AG04450 (cell line): Measurements from ENCODE around the gene ARMH2. TPM values are rescaled to one million over a fixed set of nuclear protein-coding genes. Genes with fewer than 3 reads are reported as not detected.

Experiments used
- CTCF ChIA-PET: fragments of 300-600, 350-600 bp; formaldehyde crosslinking; extraction: SDS; loops from one replicate; lab custom pipeline; 2022; ENCODE audit warnings: antibody characterized with exemption, inconsistent platforms; lab: Charles Lee
- POLR2A ChIA-PET: fragments of 350-600 bp; formaldehyde crosslinking; extraction: SDS; loops from one replicate; lab custom pipeline; 2021; ENCODE audit warnings: antibody characterized with exemption, inconsistent platforms; lab: Yijun Ruan, JAX
- DNase-seq: peaks from one replicate; pipeline ENCODE4 v3.0.0-alpha.2; 2011; ENCODE audit warnings: low read depth, low spot score
- H3K27ac ChIP-seq: one replicate; pipeline ENCODE4 v1.5.1; 2012; ENCODE audit warnings: low read depth, low read length, control low read depth
- H3K27me3 ChIP-seq: one replicate; pipeline ENCODE4 v1.6.0; 2012; ENCODE audit warnings: low read length; ENCODE audit not compliant: control insufficient read depth, insufficient read depth
- H3K4me3 ChIP-seq: 2 replicates; pipeline ENCODE4 v1.5.1; 2011; ENCODE audit warnings: mild to moderate bottlenecking, low read depth, low read length, control low read depth
- H3K9me3 ChIP-seq: 2 replicates; pipeline ENCODE4 v1.5.1; 2012; ENCODE audit warnings: low read length; ENCODE audit not compliant: control insufficient read depth, insufficient read depth
- CTCF ChIP-seq: IDR thresholded peaks from 2 replicates; pipeline ENCODE4 v1.5.1; 2011; ENCODE audit warnings: low read depth, low read length, control low read depth, inconsistent platforms
- polyA minus RNA-seq: library from RNA; depleted of rRNA, polyadenylated mRNA; stranded (reverse); fragments of >200 nt; gene quantifications from 2 replicates; pipeline ENCODE4 v1.2.3, GENCODE V29; 2011; rRNA and poly(A)+ RNA removed
- polyA plus RNA-seq: library from polyadenylated mRNA; depleted of rRNA; stranded (reverse); fragments of >200 nt; gene quantifications from 2 replicates; pipeline ENCODE4 v1.2.3, GENCODE V29; 2011; rRNA removed

Gene ARMH2
- polyA plus RNA-seq (not detected in 2 replicates), polyA minus RNA-seq (not detected in 2 replicates)

DNA sequence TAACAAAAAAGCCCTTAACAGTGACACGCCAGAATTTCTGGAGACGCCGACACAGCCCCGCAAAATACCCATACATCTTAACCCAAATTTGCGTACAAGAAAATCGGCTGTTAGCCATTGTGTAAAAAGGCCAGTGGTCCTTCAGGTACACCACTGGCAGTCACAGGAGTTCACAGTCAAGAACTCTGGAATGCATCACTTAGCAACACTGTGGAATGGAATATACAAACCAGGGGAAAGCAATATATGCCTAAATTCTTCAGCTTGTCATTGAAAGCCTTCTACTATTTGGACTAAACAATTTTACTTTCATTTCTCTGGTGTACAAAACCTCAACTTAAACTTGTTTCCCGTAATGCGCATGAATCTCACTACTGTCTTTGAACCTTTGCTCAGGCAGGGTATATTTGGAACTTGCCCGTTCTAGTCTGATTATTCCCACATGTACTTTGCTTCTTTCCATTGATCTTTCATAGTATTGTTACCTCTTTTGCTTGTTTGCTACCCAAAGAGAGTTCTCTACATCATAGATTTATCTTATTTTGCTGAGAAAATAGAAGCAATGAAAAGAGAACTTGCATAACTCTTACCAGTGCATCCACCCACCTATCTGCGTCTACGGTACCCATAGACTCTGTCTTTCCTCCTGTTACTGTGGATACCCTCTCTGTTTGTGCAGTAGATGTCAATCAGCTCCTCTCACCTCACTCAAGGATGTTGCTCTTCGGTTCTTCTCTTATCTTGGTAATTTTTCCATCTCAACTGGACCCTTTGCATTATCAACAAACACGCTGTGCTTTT lies at the start of gene ARMH2:
TSS of gene ARMH2 (minus strand) at position 178 of the 801 bp plus-strand sequence. CDS start at position 118, 60 bp downstream.
- H3K4me3 ChIP-seq = no peak within 1 kb of the TSS
- H3K27ac ChIP-seq = no peak within 1 kb of the TSS
- no peaks in the 10 kb centered on the region for H3K27me3 ChIP-seq
- TF ChIP-seq CTCF = no peak
- DNase-seq = no peak
- H3K9me3 ChIP-seq = no peaks in the 10 kb centered on the region
- CTCF ChIA-PET = no interaction called here
- POLR2A ChIA-PET = no interaction called here

DNA sequence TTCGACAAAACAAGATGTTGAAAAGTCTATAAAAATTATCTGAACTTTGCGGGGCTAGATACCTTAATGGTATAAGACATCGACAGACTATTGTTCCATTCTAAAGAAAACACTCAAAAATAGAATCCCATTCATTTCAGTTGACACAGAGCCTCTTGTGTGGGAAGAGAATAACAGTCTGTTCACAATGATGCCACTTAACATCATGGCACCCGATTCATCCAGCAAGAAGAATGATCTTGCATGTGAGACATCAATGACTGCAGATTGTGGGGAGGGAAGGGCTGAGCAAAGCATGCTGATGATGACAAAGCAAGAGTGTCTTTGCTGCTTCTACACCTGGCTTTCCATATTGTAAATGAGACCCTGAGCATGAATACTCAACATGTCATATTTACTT lies 49.7 kb upstream of the ARMH2 start:
- no peak for DNase-seq
- Histone ChIP-seq H3K27ac (no peak overlapping the region), H3K9me3 (no peaks in the 10 kb centered on the region; the same call in 1 of the 2 replicates), H3K4me3 (no peak overlapping the region), H3K27me3 (no peaks in the 10 kb centered on the region)
- ChIA-PET CTCF (no interaction called here), POLR2A (no interaction called here)
- TF ChIP-seq CTCF = no peak

DNA sequence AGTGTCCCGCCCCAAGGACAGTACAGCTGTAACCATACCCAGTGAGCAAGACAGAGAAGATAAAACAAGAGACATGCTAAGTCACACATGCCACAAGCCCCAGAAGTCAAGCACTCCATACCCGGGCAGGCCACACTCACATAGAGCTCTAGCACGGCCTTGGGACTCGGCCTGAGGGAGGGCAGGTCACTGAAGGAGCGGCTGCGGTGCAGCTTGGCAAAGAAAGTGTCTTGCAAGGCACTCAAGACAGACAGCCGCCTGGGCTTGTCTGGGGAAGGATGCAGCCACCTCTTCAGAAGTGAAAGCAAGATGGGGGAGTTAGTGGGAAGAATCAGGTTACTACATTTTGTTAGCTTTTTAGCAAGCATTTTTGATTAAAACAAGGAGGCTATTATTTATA lies 48.7 kb upstream of the ARMH2 start:
- H3K27me3 ChIP-seq = peaks cover 3% of the 10 kb centered on the region
- no peaks in the 10 kb centered on the region; the same call in 1 of the 2 replicates for H3K9me3 ChIP-seq
- no peak for TF ChIP-seq CTCF
- CTCF ChIA-PET = no interaction called here
- POLR2A ChIA-PET = no interaction called here
- no peak for DNase-seq
- no peak overlapping the region for H3K27ac ChIP-seq
- H3K4me3 ChIP-seq = no peak overlapping the region

GRCh38 chr6:24845578-24845977 lies 46.9 kb upstream of the ARMH2 start:
- Histone ChIP-seq H3K27me3 (peaks cover 3% of the 10 kb centered on the region), H3K27ac (peak overlapping the region; percentile 11), H3K9me3 (no peaks in the 10 kb centered on the region; the same call in 1 of the 2 replicates), H3K4me3 (no peak overlapping the region)
- DNase-seq = no peak
- POLR2A ChIA-PET = no interaction called here
- CTCF ChIA-PET = interaction anchor here (2.3 kb wide), 2 partner anchors 10 to 225 kb away, joined by 10 to 11 read pairs; no protein-coding TSS in a partner anchor
- TF ChIP-seq CTCF = no peak

- no peak for DNase-seq
- no peak for TF ChIP-seq CTCF
- H3K4me3 ChIP-seq = no peak overlapping the region
- H3K9me3 ChIP-seq = no peaks in the 10 kb centered on the region; the same call in 1 of the 2 replicates
- peaks cover 3% of the 10 kb centered on the region for H3K27me3 ChIP-seq
- ChIA-PET CTCF (interaction anchor here (0.7 to 2.3 kb wide), 3 partner anchors 11 to 226 kb away, joined by 4 to 11 read pairs (median 10); no protein-coding TSS in a partner anchor), POLR2A (interaction anchor here (0.7 kb wide), 2 partner anchors 102 to 272 kb away, joined by 3 to 6 read pairs; no protein-coding TSS in a partner anchor)
- no peak overlapping the region for H3K27ac ChIP-seq
Observed at GRCh38 chr6:24844903-24845302, 46.2 kb upstream of the ARMH2 start.
